Testis (tissue), 2 donors: Measurements from ENCODE around the gene CYYR1.

Experiments
- POLR2A ChIP-seq: fragments of 450-650 bp; IDR thresholded peaks from one replicate; pipeline ENCODE4 v1.6.1; 2017; ENCODE audit warnings: antibody characterized with exemption, mild to moderate bottlenecking, moderate library complexity
- TF ChIP-seq, protein P1 (sequence below), 3 experiments: fragments of 450-650 bp in 2 of 3; fragments of 200-600 bp in 1 of 3; sonication (generic) in 1 of 3; IDR thresholded peaks; one replicate each; pipeline ENCODE4 v1.5.1; 2016 to 2019; ENCODE audit warnings: antibody characterized with exemption in 3 of 3, mild to moderate bottlenecking in 2 of 3, moderate library complexity in 1 of 3

DNA sequence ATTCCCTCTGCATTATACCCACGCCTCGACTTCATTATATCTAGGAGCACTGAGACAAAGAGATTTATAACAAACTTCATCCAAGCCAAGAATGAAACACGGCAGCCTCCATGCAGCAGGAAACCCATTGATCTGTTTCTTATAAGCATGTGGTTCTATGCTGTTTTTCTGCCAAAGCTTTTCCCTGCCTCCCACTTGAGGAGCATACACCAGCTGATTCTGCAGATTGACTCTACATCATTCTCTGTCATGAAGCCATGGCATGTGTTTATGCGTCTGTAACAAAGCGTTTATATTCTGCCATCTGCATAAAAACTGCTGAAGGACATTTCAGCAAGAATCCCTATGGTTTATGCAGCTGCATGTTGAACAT is 102.0 kb downstream of the CYYR1 start:
- no peak for TF ChIP-seq POLR2A
- TF ChIP-seq, protein P1, sequence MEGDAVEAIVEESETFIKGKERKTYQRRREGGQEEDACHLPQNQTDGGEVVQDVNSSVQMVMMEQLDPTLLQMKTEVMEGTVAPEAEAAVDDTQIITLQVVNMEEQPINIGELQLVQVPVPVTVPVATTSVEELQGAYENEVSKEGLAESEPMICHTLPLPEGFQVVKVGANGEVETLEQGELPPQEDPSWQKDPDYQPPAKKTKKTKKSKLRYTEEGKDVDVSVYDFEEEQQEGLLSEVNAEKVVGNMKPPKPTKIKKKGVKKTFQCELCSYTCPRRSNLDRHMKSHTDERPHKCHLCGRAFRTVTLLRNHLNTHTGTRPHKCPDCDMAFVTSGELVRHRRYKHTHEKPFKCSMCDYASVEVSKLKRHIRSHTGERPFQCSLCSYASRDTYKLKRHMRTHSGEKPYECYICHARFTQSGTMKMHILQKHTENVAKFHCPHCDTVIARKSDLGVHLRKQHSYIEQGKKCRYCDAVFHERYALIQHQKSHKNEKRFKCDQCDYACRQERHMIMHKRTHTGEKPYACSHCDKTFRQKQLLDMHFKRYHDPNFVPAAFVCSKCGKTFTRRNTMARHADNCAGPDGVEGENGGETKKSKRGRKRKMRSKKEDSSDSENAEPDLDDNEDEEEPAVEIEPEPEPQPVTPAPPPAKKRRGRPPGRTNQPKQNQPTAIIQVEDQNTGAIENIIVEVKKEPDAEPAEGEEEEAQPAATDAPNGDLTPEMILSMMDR (IDR thresholded peaks at IDR 0.05), result no peak
